ENCODE results near the gene DAZL. TPM values are rescaled to one million over a fixed set of nuclear protein-coding genes. Genes with fewer than 3 reads are reported as not detected.

DAZL gene
- total RNA-seq, 1 experiment from 2014 or later: 0.04 TPM

DNA sequence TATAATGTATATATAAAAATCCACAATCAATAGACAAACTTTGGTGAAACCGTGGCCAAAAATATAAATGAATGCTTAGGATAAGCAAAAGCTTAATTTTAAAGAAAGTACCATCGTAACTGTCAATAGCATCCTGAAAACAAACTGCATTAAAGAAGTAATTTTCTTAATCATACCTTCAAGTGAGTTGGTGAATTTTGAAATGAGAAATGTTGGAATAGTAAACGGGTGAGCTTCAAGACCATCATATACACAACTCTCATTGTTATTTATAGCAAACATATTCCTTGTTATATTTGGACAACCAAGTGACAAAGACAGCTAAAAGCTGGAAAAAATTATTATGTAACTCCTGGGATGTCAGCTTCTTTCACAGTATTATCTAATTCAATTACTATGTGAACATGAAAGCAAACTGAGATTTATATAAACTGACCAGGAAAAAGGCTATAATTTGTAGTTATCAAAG is 3.7 kb downstream of the DAZL start:
- no peaks in the 10 kb centered on the region for H4K20me1 ChIP-seq (ENCODE audit: low read length)
- intact Hi-C loops (cut with micrococcal nuclease): loop anchor here (1.0 to 5.0 kb wide), 8 partner anchors 206 to 812 kb away; partner anchors contain the start of gene PLCL2

DNA sequence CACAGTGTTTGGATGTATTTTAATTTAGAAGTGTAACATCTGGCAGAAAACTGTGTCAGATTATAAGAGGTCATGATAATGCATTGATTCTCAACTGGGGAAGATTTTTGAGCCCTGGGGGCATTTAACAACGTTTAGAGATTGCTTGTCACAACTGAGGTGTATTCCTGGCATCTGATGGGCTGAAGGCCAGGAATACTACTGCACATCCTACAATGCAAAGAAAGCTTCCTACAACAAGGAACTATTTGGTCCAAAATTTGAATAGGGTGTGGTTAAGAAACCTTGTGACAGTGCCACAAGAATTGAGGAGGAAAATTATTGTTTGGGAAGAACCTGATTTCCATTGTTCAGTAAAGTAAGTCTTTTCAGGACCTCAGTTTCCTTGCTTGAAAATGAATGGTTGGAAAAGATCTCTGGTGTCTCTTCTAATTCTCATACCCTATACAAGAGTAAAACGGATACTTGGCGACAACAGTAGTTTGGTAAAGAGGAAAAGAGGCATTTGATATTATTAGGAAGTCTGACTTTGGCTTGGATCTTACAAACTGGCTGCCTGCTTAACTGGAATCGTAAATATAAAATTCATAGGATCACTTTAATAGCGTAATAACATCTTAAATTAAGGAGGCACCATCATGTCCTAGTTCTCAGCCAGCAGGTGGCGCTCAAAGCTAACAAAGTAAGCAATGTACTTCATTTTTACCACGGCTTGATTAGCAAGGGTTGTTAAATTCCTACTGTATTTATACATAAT is 4.3 kb downstream of the DAZL start:
- Histone ChIP-seq H3K9me3 (ENCODE audit: low read length) (no peaks in the 10 kb centered on the region), H3F3A (ENCODE audit: low read length, unreplicated experiment) (no peaks in the 10 kb centered on the region), H3K27me3 (ENCODE audit: low read length) (no peaks in the 10 kb centered on the region), H3K36me3 (ENCODE audit: low read depth, low read length) (no peaks in the 10 kb centered on the region), H3K4me3 (ENCODE audit: low read length) (peak overlapping the region; percentile 26; the same call in 1 of the 2 replicates), H3K9me2 (replicated peaks; ENCODE audit: low read length) (no peaks in the 10 kb centered on the region), H3K4me1 (ENCODE audit: insufficient read depth, low read length) (peaks cover 17% of the 10 kb centered on the region), H3K4me2 (ENCODE audit: low read length) (peak overlapping the region; percentile 74), H3K79me2 (ENCODE audit: low read length) (no peaks in the 10 kb centered on the region), H3K27ac (ENCODE audit: low read length) (no peak overlapping the region), H4K20me1 (ENCODE audit: low read length) (no peaks in the 10 kb centered on the region), H2AFZ (ENCODE audit: low read length) (peak overlapping the region; percentile 73), H3K9ac (ENCODE audit: low read length) (no peak overlapping the region)
- ATAC-seq (peak; percentile 84), DNase-seq (peak; percentile 87)
- ChIA-PET CTCF (interaction anchor here (0.5 to 1.9 kb wide), 3 partner anchors 227 to 631 kb away, joined by 3 to 6 read pairs (median 4); no protein-coding TSS in a partner anchor), POLR2A (ENCODE audit: unreplicated experiment) (no interaction called here)
- BruUV-seq (replicated peaks): no TSS peak
- intact Hi-C loops (cut with micrococcal nuclease): loop anchor here (1.0 to 5.0 kb wide), 8 partner anchors 206 to 812 kb away; partner anchors contain the start of gene PLCL2
- TF ChIP-seq EZH2 (IDR thresholded peaks at IDR 0.05; ENCODE audit: low read length, unreplicated experiment) (no peak), EZH2phosphoT487 (IDR thresholded peaks at IDR 0.05; ENCODE audit: borderline replicate concordance, low read length) (no peak)
- TF ChIP-seq, protein P1, sequence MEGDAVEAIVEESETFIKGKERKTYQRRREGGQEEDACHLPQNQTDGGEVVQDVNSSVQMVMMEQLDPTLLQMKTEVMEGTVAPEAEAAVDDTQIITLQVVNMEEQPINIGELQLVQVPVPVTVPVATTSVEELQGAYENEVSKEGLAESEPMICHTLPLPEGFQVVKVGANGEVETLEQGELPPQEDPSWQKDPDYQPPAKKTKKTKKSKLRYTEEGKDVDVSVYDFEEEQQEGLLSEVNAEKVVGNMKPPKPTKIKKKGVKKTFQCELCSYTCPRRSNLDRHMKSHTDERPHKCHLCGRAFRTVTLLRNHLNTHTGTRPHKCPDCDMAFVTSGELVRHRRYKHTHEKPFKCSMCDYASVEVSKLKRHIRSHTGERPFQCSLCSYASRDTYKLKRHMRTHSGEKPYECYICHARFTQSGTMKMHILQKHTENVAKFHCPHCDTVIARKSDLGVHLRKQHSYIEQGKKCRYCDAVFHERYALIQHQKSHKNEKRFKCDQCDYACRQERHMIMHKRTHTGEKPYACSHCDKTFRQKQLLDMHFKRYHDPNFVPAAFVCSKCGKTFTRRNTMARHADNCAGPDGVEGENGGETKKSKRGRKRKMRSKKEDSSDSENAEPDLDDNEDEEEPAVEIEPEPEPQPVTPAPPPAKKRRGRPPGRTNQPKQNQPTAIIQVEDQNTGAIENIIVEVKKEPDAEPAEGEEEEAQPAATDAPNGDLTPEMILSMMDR (conservative IDR thresholded peaks at IDR 0.05; ENCODE audit: low read depth, low read length): peak; percentile 87

More for the DNA sequence above, 3.7 kb downstream of the DAZL start:
- DNase-seq (no peak), ATAC-seq (no peak)
- BruUV-seq (replicated peaks): no TSS peak
- Histone ChIP-seq H2AFZ (ENCODE audit: low read length) (no peak overlapping the region), H3K27ac (ENCODE audit: low read length) (no peak overlapping the region), H3K9ac (ENCODE audit: low read length) (no peak overlapping the region), H3K9me3 (ENCODE audit: low read length) (no peaks in the 10 kb centered on the region), H3K79me2 (ENCODE audit: low read length) (no peaks in the 10 kb centered on the region), H3K4me3 (ENCODE audit: low read length) (no peak overlapping the region), H3K4me2 (ENCODE audit: low read length) (no peak overlapping the region), H3K27me3 (ENCODE audit: low read length) (no peaks in the 10 kb centered on the region), H3K4me1 (ENCODE audit: insufficient read depth, low read length) (peaks cover 23% of the 10 kb centered on the region), H3K9me2 (replicated peaks; ENCODE audit: low read length) (no peaks in the 10 kb centered on the region), H3K36me3 (ENCODE audit: low read depth, low read length) (no peaks in the 10 kb centered on the region), H3F3A (ENCODE audit: low read length, unreplicated experiment) (no peaks in the 10 kb centered on the region)
- TF ChIP-seq, protein P1 (conservative IDR thresholded peaks at IDR 0.05; ENCODE audit: low read depth, low read length): no peak; the same call in 1 of the 2 replicates
- TF ChIP-seq EZH2phosphoT487 (IDR thresholded peaks at IDR 0.05; ENCODE audit: borderline replicate concordance, low read length) (no peak), EZH2 (IDR thresholded peaks at IDR 0.05; ENCODE audit: low read length, unreplicated experiment) (no peak)
- CTCF ChIA-PET: interaction anchor here (1.2 to 1.9 kb wide), 2 partner anchors 282 to 631 kb away, joined by 4 to 6 read pairs; no protein-coding TSS in a partner anchor
- POLR2A ChIA-PET (ENCODE audit: unreplicated experiment): no interaction called here

GRCh38 chr3:16599694-16600093 is 5.5 kb downstream of the DAZL start:
- BruUV-seq (replicated peaks): no TSS peak
- no peaks in the 10 kb centered on the region for H4K20me1 ChIP-seq (ENCODE audit: low read length)
- no peaks in the 10 kb centered on the region for H3F3A ChIP-seq (ENCODE audit: low read length, unreplicated experiment)
- no peak for DNase-seq
- H3K9ac ChIP-seq (ENCODE audit: low read length): no peak overlapping the region
- no peaks in the 10 kb centered on the region for H3K9me3 ChIP-seq (ENCODE audit: low read length)
- H3K79me2 ChIP-seq (ENCODE audit: low read length): no peaks in the 10 kb centered on the region
- ChIA-PET POLR2A (ENCODE audit: unreplicated experiment) (no interaction called here), CTCF (no interaction called here)
- H2AFZ ChIP-seq (ENCODE audit: low read length): no peak overlapping the region
- H3K27ac ChIP-seq (ENCODE audit: low read length): no peak overlapping the region
- H3K36me3 ChIP-seq (ENCODE audit: low read depth, low read length): no peaks in the 10 kb centered on the region
- H3K4me2 ChIP-seq (ENCODE audit: low read length): no peak overlapping the region
- no peaks in the 10 kb centered on the region for H3K27me3 ChIP-seq (ENCODE audit: low read length)
- intact Hi-C loops (cut with micrococcal nuclease): loop anchor here (2.0 to 5.0 kb wide), 4 partner anchors 208 to 348 kb away; partner anchors contain the start of gene PLCL2
- no peaks in the 10 kb centered on the region for H3K9me2 ChIP-seq (replicated peaks; ENCODE audit: low read length)
- TF ChIP-seq, protein P1 (conservative IDR thresholded peaks at IDR 0.05; ENCODE audit: low read depth, low read length): no peak
- no peak for TF ChIP-seq EZH2phosphoT487 (IDR thresholded peaks at IDR 0.05; ENCODE audit: borderline replicate concordance, low read length)
- no peak for TF ChIP-seq EZH2 (IDR thresholded peaks at IDR 0.05; ENCODE audit: low read length, unreplicated experiment)
- no peak overlapping the region for H3K4me3 ChIP-seq (ENCODE audit: low read length)
- H3K4me1 ChIP-seq (ENCODE audit: insufficient read depth, low read length): peaks cover 12% of the 10 kb centered on the region
- no peak for ATAC-seq
